Endothelial cell of umbilical vein (primary cell): ENCODE measurements around the gene RYR2.

Source experiments
- FOS ChIP-seq: IDR thresholded peaks from 2 replicates; pipeline ENCODE4 v1.6.1; 2011; ENCODE audit warnings: mild to moderate bottlenecking, low read length, moderate library complexity, borderline replicate concordance; ENCODE audit not compliant: insufficient read depth
- MYC ChIP-seq: IDR thresholded peaks from one replicate; pipeline ENCODE4 v1.6.1; 2011; ENCODE audit warnings: mild to moderate bottlenecking, low read depth, low read length
- POLR2A ChIP-seq: IDR thresholded peaks from 2 replicates; pipeline ENCODE4 v1.6.1; 2012; ENCODE audit warnings: low read depth, mild to moderate bottlenecking, control low read depth, low read length
- POLR2AphosphoS5 ChIP-seq: IDR thresholded peaks from 2 replicates; pipeline ENCODE4 v1.6.1; 2012; ENCODE audit warnings: low read depth, mild to moderate bottlenecking, control low read depth, low read length, moderate library complexity; ENCODE audit not compliant: insufficient read depth
- TF ChIP-seq, protein P1 (sequence below), 2 donors: IDR thresholded peaks; 1 replicate in 1 of 2; 2 replicates in 1 of 2; pipeline ENCODE4 v1.5.1; 2011; ENCODE audit warnings: low read length in 2 of 2, mild to moderate bottlenecking in 2 of 2, moderate library complexity in 2 of 2, control low read depth in 1 of 2, inconsistent platforms in 1 of 2, low read depth in 1 of 2; ENCODE audit not compliant: insufficient read depth in 1 of 2; ENCODE audit errors: extremely low read depth in 1 of 2

DNA sequence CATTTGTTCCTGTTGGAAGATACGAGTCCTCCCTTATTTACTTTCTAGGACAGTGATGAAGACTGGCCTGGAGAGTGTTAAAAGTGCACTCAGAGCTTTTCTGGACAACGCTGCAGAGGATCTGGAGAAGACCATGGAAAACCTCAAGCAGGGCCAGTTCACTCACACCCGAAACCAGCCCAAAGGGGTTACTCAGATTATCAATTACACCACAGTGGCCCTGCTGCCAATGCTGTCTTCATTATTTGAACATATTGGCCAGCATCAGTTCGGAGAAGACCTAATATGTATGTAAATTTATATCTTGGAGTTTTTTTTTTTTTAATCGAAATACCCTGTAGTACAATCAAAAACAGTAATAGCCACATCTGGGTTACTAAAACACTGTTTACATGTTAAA, 658.2 kb downstream of the RYR2 start:
- TF ChIP-seq POLR2AphosphoS5, result no peak
- TF ChIP-seq FOS, result no peak
- TF ChIP-seq, protein P1, sequence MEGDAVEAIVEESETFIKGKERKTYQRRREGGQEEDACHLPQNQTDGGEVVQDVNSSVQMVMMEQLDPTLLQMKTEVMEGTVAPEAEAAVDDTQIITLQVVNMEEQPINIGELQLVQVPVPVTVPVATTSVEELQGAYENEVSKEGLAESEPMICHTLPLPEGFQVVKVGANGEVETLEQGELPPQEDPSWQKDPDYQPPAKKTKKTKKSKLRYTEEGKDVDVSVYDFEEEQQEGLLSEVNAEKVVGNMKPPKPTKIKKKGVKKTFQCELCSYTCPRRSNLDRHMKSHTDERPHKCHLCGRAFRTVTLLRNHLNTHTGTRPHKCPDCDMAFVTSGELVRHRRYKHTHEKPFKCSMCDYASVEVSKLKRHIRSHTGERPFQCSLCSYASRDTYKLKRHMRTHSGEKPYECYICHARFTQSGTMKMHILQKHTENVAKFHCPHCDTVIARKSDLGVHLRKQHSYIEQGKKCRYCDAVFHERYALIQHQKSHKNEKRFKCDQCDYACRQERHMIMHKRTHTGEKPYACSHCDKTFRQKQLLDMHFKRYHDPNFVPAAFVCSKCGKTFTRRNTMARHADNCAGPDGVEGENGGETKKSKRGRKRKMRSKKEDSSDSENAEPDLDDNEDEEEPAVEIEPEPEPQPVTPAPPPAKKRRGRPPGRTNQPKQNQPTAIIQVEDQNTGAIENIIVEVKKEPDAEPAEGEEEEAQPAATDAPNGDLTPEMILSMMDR (IDR thresholded peaks at IDR 0.05; ENCODE audit: extremely low read depth in 1 of 2, insufficient read depth in 1 of 2, low read depth in 1 of 2, low read length in 2 of 2), result no peak
- no peak for TF ChIP-seq POLR2A
- TF ChIP-seq MYC, result no peak
